HG02938 (cell line): ENCODE measurements around the gene MAP6D1.
"Not testable (repeated sequence)": the region's sequence is repeated elsewhere in the genome, so short reads cannot be mapped to it uniquely, and the experiment has no call there.

Source experiments
- ATAC-seq: cut with Tn5 transposase; IDR thresholded peaks from one replicate; pipeline ENCODE4 v1.9.1; 2021; ENCODE audit warnings: mild to moderate bottlenecking, moderate library complexity; ENCODE audit not compliant: unreplicated experiment

The MAP6D1 gene

GRCh38 chr3:183801601-183802000 lies 23.8 kb downstream of the MAP6D1 start:
- ATAC-seq, result no peak

GRCh38 chr3:183800243-183800863 lies 25.0 kb downstream of the MAP6D1 start:
- ATAC-seq, result no peak

- ATAC-seq, result no peak
Observed at GRCh38 chr3:183799461-183799860, 25.9 kb downstream of the MAP6D1 start.

GRCh38 chr3:183797996-183798395 lies 27.4 kb downstream of the MAP6D1 start:
- ATAC-seq, result no peak

- ATAC-seq, result no peak
Observed at GRCh38 chr3:183796372-183796771, 29.0 kb downstream of the MAP6D1 start.

- no peak for ATAC-seq
Observed at GRCh38 chr3:183794452-183794851, 30.9 kb downstream of the MAP6D1 start.

- ATAC-seq, result no peak
Observed at GRCh38 chr3:183792976-183793375, 32.4 kb downstream of the MAP6D1 start.

- ATAC-seq, result no peak
Observed at GRCh38 chr3:183790700-183791099, 34.7 kb downstream of the MAP6D1 start.

GRCh38 chr3:183789826-183790225 lies 35.6 kb downstream of the MAP6D1 start:
- ATAC-seq, result no peak

- ATAC-seq, result not testable (repeated sequence)
Observed at GRCh38 chr3:183784503-183784902, 40.9 kb downstream of the MAP6D1 start.

GRCh38 chr3:183782576-183783276 lies 42.7 kb downstream of the MAP6D1 start:
- ATAC-seq, result no peak

GRCh38 chr3:183781246-183781645 lies 44.1 kb downstream of the MAP6D1 start:
- ATAC-seq, result no peak

- no peak for ATAC-seq
Observed at GRCh38 chr3:183779896-183780465, 45.4 kb downstream of the MAP6D1 start.

GRCh38 chr3:183777016-183777618 lies 48.3 kb downstream of the MAP6D1 start:
- ATAC-seq, result no peak

GRCh38 chr3:183776451-183776850 lies 48.9 kb downstream of the MAP6D1 start:
- ATAC-seq, result not testable (repeated sequence)

- ATAC-seq, result no peak
Observed at GRCh38 chr3:183775781-183776180, 49.6 kb downstream of the MAP6D1 start.

- ATAC-seq, result no peak
Observed at GRCh38 chr3:183774631-183775030, 50.7 kb downstream of the MAP6D1 start.

- no peak for ATAC-seq
Observed at GRCh38 chr3:183769453-183769852, 55.9 kb downstream of the MAP6D1 start.

- ATAC-seq, result no peak
Observed at GRCh38 chr3:183768114-183768513, 57.3 kb downstream of the MAP6D1 start.

GRCh38 chr3:183766745-183767606 lies 58.4 kb downstream of the MAP6D1 start:
- peak; percentile 73 for ATAC-seq

- ATAC-seq, result no peak
Observed at GRCh38 chr3:183766107-183766506, 59.3 kb downstream of the MAP6D1 start.
